Stimulated activated naive B cell treated with anti-CD40 and anti-IgM and Interleukin-4, amounts not matched to agents 10 μg/mL and 1 μg/mL and 100 μg/mL, for 72 hours (primary cell): Measurements from ENCODE around the gene SMIM1.
A peak's percentile ranks its signal among the peaks of the same experiment; 100 is the strongest.

Experiments
- ATAC-seq, 2 donors: fragments of 150-1000 bp; cut with Tn5 transposase; replicated peaks; 2 replicates each; pipeline ENCODE4 v1.10.0; 2021; ENCODE audit warnings: moderate library complexity in 1 of 2
- DNase-seq: peaks from one replicate; pipeline ENCODE4 v3.0.0; 2021
- H3K27ac Mint-ChIP-seq: one replicate; pipeline ENCODE4 v1.8.0; 2022; ENCODE audit warnings: mild to moderate bottlenecking, mixed read lengths
- H3K27me3 Mint-ChIP-seq, 2 donors: one replicate each; pipeline ENCODE4 v1.8.0; 2022; ENCODE audit warnings: mixed read lengths in 2 of 2
- H3K36me3 Mint-ChIP-seq, 2 donors: one replicate each; pipeline ENCODE4 v1.8.0; 2022; ENCODE audit warnings: mixed read lengths in 2 of 2, mild to moderate bottlenecking in 1 of 2
- H3K4me1 Mint-ChIP-seq, 2 donors: one replicate each; pipeline ENCODE4 v1.8.0; 2022; ENCODE audit warnings: mixed read lengths in 2 of 2, mild to moderate bottlenecking in 1 of 2
- H3K4me3 Mint-ChIP-seq, 2 donors: one replicate each; pipeline ENCODE4 v1.8.0; 2022; ENCODE audit warnings: mild to moderate bottlenecking in 2 of 2, mixed read lengths in 2 of 2, moderate library complexity in 1 of 2
- H3K9me3 Mint-ChIP-seq, 2 donors: one replicate each; pipeline ENCODE4 v1.8.0; 2022; ENCODE audit warnings: mixed read lengths in 2 of 2, mild to moderate bottlenecking in 1 of 2

The SMIM1 gene

GRCh38 chr1:3773572-3774275 lies 1.2 kb downstream of the SMIM1 start:
- no peak overlapping the region for H3K27ac Mint-ChIP-seq
- no peak for ATAC-seq

GRCh38 chr1:3774276-3774945 lies 1.9 kb downstream of the SMIM1 start:
- H3K27ac Mint-ChIP-seq, result no peak overlapping the region
- DNase-seq (no peak), ATAC-seq (no peak)
- H3K4me3 Mint-ChIP-seq, result no peak overlapping the region
- no peaks in the 10 kb centered on the region for H3K9me3 Mint-ChIP-seq
- H3K4me1 Mint-ChIP-seq, result peaks cover 23 to 34% of the 10 kb centered on the region in 2 donors
- no peaks in the 10 kb centered on the region for H3K27me3 Mint-ChIP-seq
- peaks cover 3 to 4% of the 10 kb centered on the region in 2 donors for H3K36me3 Mint-ChIP-seq

More at GRCh38 chr1:3773572-3774275, 1.2 kb downstream of the SMIM1 start:
- Mint-ChIP-seq H3K4me1 (peaks cover 23 to 34% of the 10 kb centered on the region in 2 donors), H3K9me3 (no peaks in the 10 kb centered on the region), H3K27me3 (no peaks in the 10 kb centered on the region), H3K36me3 (no peaks in the 10 kb centered on the region), H3K4me3 (no peak overlapping the region)
- no peak for DNase-seq

GRCh38 chr1:3774946-3775489 lies 2.5 kb downstream of the SMIM1 start:
- peaks cover 10% of the 10 kb centered on the region in 2 donors for H3K36me3 Mint-ChIP-seq
- H3K27me3 Mint-ChIP-seq, result no peaks in the 10 kb centered on the region
- H3K9me3 Mint-ChIP-seq, result no peaks in the 10 kb centered on the region
- peaks cover 23 to 34% of the 10 kb centered on the region in 2 donors for H3K4me1 Mint-ChIP-seq
- H3K27ac Mint-ChIP-seq, result no peak overlapping the region
- no peak for DNase-seq
- no peak overlapping the region for H3K4me3 Mint-ChIP-seq
- ATAC-seq, result no peak

GRCh38 chr1:3775490-3776230 lies 3.1 kb downstream of the SMIM1 start:
- Mint-ChIP-seq H3K4me3 (peak overlapping the region in 1 of 2 donors; percentile 11), H3K27ac (peak overlapping the region; percentile 9), H3K4me1 (peaks cover 20 to 32% of the 10 kb centered on the region in 2 donors), H3K36me3 (peaks cover 15 to 16% of the 10 kb centered on the region in 2 donors), H3K9me3 (no peaks in the 10 kb centered on the region), H3K27me3 (no peaks in the 10 kb centered on the region)
- no peak for DNase-seq
- ATAC-seq, result peak; percentile 41 to 49

- Mint-ChIP-seq H3K36me3 (peaks cover 19 to 20% of the 10 kb centered on the region in 2 donors), H3K4me1 (peaks cover 19 to 26% of the 10 kb centered on the region in 2 donors), H3K27me3 (no peaks in the 10 kb centered on the region), H3K9me3 (no peaks in the 10 kb centered on the region), H3K4me3 (no peak overlapping the region), H3K27ac (peak overlapping the region; percentile 9)
- DNase-seq (no peak), ATAC-seq (no peak)
Observed at GRCh38 chr1:3776231-3776961, 3.8 kb downstream of the SMIM1 start.

- no peak for ATAC-seq
- peaks cover 14 to 19% of the 10 kb centered on the region in 2 donors for H3K4me1 Mint-ChIP-seq
- no peak for DNase-seq
- H3K4me3 Mint-ChIP-seq, result no peak overlapping the region
- H3K27ac Mint-ChIP-seq, result no peak overlapping the region
- H3K27me3 Mint-ChIP-seq, result no peaks in the 10 kb centered on the region
- H3K9me3 Mint-ChIP-seq, result no peaks in the 10 kb centered on the region
- H3K36me3 Mint-ChIP-seq, result peaks cover 22 to 25% of the 10 kb centered on the region in 2 donors
Observed at GRCh38 chr1:3777078-3777547, 4.6 kb downstream of the SMIM1 start.

- Mint-ChIP-seq H3K27ac (no peak overlapping the region), H3K4me1 (peaks cover 14 to 19% of the 10 kb centered on the region in 2 donors), H3K36me3 (peaks cover 24 to 31% of the 10 kb centered on the region in 2 donors), H3K9me3 (no peaks in the 10 kb centered on the region), H3K4me3 (no peak overlapping the region), H3K27me3 (no peaks in the 10 kb centered on the region)
- ATAC-seq (no peak), DNase-seq (no peak)
Observed at GRCh38 chr1:3777647-3778589, 5.4 kb downstream of the SMIM1 start.

GRCh38 chr1:3778590-3779264 lies 6.2 kb downstream of the SMIM1 start:
- H3K4me3 Mint-ChIP-seq, result no peak overlapping the region
- H3K27me3 Mint-ChIP-seq, result no peaks in the 10 kb centered on the region
- DNase-seq (no peak), ATAC-seq (no peak)
- H3K4me1 Mint-ChIP-seq, result peaks cover 12 to 19% of the 10 kb centered on the region in 2 donors
- H3K36me3 Mint-ChIP-seq, result peaks cover 24 to 32% of the 10 kb centered on the region in 2 donors
- H3K27ac Mint-ChIP-seq, result no peak overlapping the region
- H3K9me3 Mint-ChIP-seq, result no peaks in the 10 kb centered on the region

- no peaks in the 10 kb centered on the region for H3K27me3 Mint-ChIP-seq
- peaks cover 11 to 19% of the 10 kb centered on the region in 2 donors for H3K4me1 Mint-ChIP-seq
- ATAC-seq, result no peak
- H3K27ac Mint-ChIP-seq, result peak overlapping the region; percentile 37
- no peaks in the 10 kb centered on the region for H3K9me3 Mint-ChIP-seq
- DNase-seq, result no peak
- H3K4me3 Mint-ChIP-seq, result no peak overlapping the region
- H3K36me3 Mint-ChIP-seq, result peaks cover 30 to 38% of the 10 kb centered on the region in 2 donors
Observed at GRCh38 chr1:3779265-3779911, 6.8 kb downstream of the SMIM1 start.

GRCh38 chr1:3779912-3780416 lies 7.4 kb downstream of the SMIM1 start:
- Mint-ChIP-seq H3K4me1 (peaks cover 11 to 17% of the 10 kb centered on the region in 2 donors), H3K4me3 (no peak overlapping the region), H3K36me3 (peaks cover 30 to 41% of the 10 kb centered on the region in 2 donors), H3K27me3 (no peaks in the 10 kb centered on the region), H3K27ac (peak overlapping the region; percentile 37), H3K9me3 (no peaks in the 10 kb centered on the region)
- ATAC-seq, result no peak
- no peak for DNase-seq

- H3K36me3 Mint-ChIP-seq, result peaks cover 35 to 48% of the 10 kb centered on the region in 2 donors
- H3K4me3 Mint-ChIP-seq, result no peak overlapping the region
- no peaks in the 10 kb centered on the region for H3K27me3 Mint-ChIP-seq
- H3K9me3 Mint-ChIP-seq, result no peaks in the 10 kb centered on the region
- peaks cover 5 to 7% of the 10 kb centered on the region in 2 donors for H3K4me1 Mint-ChIP-seq
- ATAC-seq (no peak), DNase-seq (no peak)
- H3K27ac Mint-ChIP-seq, result no peak overlapping the region
Observed at GRCh38 chr1:3780901-3781300, 8.4 kb downstream of the SMIM1 start.
